ENCODE measurements around the gene TWNK. TPM values are rescaled to one million over a fixed set of nuclear protein-coding genes. Genes with fewer than 3 reads are reported as not detected.

Gene TWNK
- total RNA-seq, 1 experiment from 2014 or later, result 28.2 TPM

GRCh38 chr10:101001659-101002035 lies 14.3 kb downstream of the TWNK start:
- ATAC-seq (no peak), DNase-seq (ENCODE audit: low spot score) (no peak)
- Mint-ChIP-seq H3K4me1 (peaks cover 18% of the 10 kb centered on the region), H3K36me3 (peaks cover 13% of the 10 kb centered on the region), H3K4me3 (no peak overlapping the region), H3K9me3 (no peaks in the 10 kb centered on the region), H3K27me3 (ENCODE audit: low read depth) (no peaks in the 10 kb centered on the region), H3K27ac (no peak overlapping the region)
- ChIA-PET POLR2A (no interaction called here), CTCF (interaction anchor here (1.1 to 13.4 kb wide), 3 partner anchors 8 to 40 kb away, joined by 4 to 277 read pairs (median 273); no protein-coding TSS in a partner anchor)
- TF ChIP-seq ZBTB21 (CRISPR knock-in tag; IDR thresholded peaks at IDR 0.05; ENCODE audit: borderline replicate concordance), result no peak
- no peak for TF ChIP-seq ZNF281 (CRISPR knock-in tag; IDR thresholded peaks at IDR 0.05)
- TF ChIP-seq E2F5 (CRISPR knock-in tag; IDR thresholded peaks at IDR 0.05), result no peak
- TF ChIP-seq CREM (CRISPR knock-in tag; IDR thresholded peaks at IDR 0.05), result no peak
- no peak for TF ChIP-seq SMAD3 (CRISPR knock-in tag; IDR thresholded peaks at IDR 0.05; ENCODE audit: borderline replicate concordance)
- TF ChIP-seq CDX4 (CRISPR knock-in tag; IDR thresholded peaks at IDR 0.05; ENCODE audit: borderline replicate concordance), result no peak
- no peak for TF ChIP-seq OVOL2 (CRISPR knock-in tag; IDR thresholded peaks at IDR 0.05; ENCODE audit: borderline replicate concordance)
- TF ChIP-seq, protein P1, sequence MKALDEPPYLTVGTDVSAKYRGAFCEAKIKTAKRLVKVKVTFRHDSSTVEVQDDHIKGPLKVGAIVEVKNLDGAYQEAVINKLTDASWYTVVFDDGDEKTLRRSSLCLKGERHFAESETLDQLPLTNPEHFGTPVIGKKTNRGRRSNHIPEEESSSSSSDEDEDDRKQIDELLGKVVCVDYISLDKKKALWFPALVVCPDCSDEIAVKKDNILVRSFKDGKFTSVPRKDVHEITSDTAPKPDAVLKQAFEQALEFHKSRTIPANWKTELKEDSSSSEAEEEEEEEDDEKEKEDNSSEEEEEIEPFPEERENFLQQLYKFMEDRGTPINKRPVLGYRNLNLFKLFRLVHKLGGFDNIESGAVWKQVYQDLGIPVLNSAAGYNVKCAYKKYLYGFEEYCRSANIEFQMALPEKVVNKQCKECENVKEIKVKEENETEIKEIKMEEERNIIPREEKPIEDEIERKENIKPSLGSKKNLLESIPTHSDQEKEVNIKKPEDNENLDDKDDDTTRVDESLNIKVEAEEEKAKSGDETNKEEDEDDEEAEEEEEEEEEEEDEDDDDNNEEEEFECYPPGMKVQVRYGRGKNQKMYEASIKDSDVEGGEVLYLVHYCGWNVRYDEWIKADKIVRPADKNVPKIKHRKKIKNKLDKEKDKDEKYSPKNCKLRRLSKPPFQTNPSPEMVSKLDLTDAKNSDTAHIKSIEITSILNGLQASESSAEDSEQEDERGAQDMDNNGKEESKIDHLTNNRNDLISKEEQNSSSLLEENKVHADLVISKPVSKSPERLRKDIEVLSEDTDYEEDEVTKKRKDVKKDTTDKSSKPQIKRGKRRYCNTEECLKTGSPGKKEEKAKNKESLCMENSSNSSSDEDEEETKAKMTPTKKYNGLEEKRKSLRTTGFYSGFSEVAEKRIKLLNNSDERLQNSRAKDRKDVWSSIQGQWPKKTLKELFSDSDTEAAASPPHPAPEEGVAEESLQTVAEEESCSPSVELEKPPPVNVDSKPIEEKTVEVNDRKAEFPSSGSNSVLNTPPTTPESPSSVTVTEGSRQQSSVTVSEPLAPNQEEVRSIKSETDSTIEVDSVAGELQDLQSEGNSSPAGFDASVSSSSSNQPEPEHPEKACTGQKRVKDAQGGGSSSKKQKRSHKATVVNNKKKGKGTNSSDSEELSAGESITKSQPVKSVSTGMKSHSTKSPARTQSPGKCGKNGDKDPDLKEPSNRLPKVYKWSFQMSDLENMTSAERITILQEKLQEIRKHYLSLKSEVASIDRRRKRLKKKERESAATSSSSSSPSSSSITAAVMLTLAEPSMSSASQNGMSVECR (CRISPR knock-in tag; IDR thresholded peaks at IDR 0.05; ENCODE audit: borderline replicate concordance), result no peak
- TF ChIP-seq, protein P2, sequence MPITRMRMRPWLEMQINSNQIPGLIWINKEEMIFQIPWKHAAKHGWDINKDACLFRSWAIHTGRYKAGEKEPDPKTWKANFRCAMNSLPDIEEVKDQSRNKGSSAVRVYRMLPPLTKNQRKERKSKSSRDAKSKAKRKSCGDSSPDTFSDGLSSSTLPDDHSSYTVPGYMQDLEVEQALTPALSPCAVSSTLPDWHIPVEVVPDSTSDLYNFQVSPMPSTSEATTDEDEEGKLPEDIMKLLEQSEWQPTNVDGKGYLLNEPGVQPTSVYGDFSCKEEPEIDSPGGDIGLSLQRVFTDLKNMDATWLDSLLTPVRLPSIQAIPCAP (CRISPR knock-in tag; IDR thresholded peaks at IDR 0.05), result no peak
- TF ChIP-seq, protein P3, sequence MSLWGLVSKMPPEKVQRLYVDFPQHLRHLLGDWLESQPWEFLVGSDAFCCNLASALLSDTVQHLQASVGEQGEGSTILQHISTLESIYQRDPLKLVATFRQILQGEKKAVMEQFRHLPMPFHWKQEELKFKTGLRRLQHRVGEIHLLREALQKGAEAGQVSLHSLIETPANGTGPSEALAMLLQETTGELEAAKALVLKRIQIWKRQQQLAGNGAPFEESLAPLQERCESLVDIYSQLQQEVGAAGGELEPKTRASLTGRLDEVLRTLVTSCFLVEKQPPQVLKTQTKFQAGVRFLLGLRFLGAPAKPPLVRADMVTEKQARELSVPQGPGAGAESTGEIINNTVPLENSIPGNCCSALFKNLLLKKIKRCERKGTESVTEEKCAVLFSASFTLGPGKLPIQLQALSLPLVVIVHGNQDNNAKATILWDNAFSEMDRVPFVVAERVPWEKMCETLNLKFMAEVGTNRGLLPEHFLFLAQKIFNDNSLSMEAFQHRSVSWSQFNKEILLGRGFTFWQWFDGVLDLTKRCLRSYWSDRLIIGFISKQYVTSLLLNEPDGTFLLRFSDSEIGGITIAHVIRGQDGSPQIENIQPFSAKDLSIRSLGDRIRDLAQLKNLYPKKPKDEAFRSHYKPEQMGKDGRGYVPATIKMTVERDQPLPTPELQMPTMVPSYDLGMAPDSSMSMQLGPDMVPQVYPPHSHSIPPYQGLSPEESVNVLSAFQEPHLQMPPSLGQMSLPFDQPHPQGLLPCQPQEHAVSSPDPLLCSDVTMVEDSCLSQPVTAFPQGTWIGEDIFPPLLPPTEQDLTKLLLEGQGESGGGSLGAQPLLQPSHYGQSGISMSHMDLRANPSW (CRISPR knock-in tag; conservative IDR thresholded peaks at IDR 0.05; ENCODE audit: low read depth), result no peak
- TF ChIP-seq HMGA2 (CRISPR knock-in tag; IDR thresholded peaks at IDR 0.05), result no peak
- TF ChIP-seq, protein P4, sequence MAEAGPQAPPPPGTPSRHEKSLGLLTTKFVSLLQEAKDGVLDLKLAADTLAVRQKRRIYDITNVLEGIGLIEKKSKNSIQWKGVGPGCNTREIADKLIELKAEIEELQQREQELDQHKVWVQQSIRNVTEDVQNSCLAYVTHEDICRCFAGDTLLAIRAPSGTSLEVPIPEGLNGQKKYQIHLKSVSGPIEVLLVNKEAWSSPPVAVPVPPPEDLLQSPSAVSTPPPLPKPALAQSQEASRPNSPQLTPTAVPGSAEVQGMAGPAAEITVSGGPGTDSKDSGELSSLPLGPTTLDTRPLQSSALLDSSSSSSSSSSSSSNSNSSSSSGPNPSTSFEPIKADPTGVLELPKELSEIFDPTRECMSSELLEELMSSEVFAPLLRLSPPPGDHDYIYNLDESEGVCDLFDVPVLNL (CRISPR knock-in tag; IDR thresholded peaks at IDR 0.05; ENCODE audit: borderline replicate concordance, low read depth), result no peak
